GM18870 (cell line): ENCODE measurements around the gene IL36B.

ENCODE experiments used
- ATAC-seq: cut with Tn5 transposase; IDR thresholded peaks from one replicate; pipeline ENCODE4 v1.9.1; 2021; ENCODE audit warnings: moderate library complexity; ENCODE audit not compliant: unreplicated experiment

The IL36B gene

DNA sequence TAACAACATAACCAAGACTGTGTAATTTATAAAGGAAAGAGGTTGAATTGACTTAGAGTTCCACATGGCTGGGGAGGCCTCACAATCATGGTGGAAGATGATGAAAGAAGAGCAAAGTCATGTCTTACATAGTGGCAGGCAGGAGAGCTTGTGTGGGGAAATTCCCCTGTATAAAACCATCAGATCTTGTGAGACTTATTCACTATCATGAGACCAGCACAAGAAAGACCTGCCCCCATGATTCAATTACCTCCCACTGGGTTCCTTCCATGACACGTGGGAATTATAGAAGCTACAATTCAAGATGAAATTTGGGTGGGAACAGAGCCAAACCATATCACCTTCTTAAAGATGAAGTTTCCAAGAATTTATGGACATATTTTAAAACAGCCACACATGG is 3.9 kb upstream of the IL36B start:
- no peak for ATAC-seq

DNA sequence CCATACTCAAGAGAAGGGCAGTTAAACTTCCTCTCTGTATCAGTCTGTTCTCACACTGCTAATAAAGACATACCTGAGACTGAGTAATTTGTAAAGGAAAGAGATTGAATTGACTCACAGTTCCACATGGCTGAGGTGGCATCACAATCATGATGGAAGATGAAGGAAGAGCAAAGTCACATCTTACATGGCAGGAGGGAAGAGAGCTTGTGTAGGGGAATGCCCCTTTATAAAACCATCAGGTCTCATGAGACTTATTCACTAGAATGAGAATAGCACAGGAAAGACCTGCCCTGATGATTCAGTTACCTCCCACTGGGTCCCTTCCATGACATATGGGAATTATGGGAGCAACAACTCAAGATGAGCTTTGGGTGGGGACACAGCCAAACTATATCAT is 1.4 kb upstream of the IL36B start:
- no peak for ATAC-seq

DNA sequence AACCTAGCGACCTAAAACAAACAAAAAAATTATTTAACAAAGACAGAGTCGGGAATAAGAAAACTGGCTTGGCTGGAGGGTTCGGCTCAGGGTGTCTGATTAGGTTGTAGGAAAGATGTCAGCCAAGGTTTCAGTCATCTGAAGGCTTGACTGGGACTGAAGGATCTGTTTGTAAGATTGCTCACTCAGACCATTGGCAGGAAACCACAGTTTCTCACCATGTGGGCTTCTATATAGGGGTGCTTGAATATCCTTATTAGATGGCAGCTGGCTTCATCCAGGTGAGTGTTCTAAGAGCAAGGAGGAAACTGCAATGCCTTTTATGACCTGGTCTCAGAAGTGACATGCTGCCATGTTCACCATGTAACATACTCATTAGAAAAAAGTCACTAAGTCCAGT is 999 bp upstream of the IL36B start:
- ATAC-seq, result no peak

DNA sequence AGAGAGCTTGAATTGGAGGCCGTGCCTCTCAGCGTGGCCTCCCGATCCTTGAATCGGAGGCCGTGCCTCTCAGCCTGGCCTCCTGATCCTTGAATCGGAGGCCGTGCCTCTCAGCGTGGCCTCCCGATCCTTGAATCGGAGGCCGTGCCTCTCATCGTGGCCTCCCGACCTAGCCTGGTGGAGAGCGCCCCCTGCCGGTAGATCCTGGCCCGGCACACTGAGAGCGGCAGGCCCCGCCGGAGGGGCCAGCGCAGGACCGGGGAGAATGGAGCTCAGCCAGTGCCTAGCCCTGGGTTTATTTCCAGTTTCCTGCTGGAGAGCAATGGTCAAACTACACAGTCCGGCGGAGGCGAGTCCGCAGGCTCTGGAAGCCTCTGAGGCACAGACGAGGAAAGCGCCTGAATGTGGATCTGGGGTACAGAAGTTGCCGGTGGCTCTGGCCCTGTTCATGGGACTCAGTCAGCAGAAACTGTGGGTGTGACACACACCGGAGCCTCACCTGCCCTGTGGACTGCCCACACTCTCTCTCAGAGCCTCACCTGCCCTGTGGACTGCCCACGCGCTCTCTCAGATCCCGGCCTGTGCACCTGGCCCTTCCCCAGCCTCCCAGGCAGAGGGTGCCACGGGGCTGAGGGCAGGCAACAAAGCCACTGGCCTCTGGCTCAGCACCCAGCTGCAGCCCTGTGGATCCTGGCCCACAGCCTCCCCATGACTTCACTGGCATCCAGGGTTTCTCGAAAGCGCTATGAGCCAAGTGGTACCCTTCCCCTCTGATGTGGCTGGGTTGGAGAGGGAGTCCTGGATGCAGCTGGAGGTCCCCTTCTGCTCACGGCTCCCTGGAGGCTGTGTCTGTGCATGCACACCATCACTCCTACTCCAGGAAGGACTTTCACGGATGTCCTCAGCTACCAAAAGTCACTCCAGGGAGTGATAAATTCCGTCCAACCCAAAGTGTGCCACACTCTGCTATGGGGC is 1.5 kb downstream of the IL36B start:
- ATAC-seq, result no peak

DNA sequence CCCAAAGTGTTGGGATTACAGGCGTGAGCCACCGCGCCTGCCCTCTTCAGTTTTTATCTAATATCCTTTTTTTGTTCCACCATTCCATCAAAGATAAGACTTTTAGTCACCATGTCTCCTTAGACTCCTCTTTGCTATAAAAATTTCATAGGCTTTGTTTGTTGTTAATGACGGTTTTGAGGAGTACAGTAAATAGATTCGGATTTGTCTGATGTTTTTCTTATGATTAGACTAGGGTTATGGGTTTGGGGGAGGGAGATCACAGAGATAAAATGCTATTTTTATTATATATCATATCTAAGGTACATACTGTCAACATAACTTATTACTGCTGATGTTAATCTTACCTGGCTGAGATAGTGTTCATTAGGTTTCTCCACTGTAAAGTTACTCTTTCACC is 6.2 kb downstream of the IL36B start:
- no peak for ATAC-seq

DNA sequence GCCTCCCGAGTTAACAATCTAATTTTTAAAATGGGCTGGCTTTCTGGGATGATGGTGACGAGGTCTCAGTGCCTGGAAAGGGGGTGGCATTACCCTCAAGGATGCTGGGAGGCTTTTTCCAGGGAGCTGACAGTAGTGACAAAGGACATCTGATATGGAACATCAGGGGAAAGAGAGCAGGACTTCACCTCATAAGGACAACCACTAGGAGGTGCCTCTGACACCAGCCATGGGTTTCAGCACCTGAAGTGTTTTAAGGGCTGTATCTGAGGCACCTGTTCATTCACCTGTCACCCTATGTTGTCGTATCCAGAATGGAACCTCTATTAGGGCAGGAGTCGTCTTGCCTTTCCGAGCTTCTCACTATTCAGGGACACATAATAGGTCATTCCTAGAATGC is 10.8 kb downstream of the IL36B start:
- ATAC-seq, result no peak

DNA sequence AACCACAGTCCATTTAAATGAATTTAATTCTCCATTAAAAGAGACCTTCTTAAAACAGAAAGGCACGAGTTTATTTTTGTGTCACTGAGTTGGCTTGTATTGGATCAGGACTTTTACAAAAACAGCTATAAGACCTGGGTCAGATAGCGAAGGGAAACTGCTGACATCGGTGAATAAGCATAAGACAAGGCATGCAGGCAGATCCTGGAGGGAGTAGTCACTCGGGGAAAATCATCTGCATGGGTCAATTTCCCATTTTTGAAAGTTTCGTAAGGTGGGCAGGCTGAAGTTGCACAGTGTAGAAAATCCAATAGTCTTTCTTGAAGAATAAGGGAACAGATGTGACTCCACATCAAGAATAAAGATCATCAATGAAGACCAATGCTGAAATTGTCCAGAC is 12.9 kb downstream of the IL36B start:
- ATAC-seq, result no peak

DNA sequence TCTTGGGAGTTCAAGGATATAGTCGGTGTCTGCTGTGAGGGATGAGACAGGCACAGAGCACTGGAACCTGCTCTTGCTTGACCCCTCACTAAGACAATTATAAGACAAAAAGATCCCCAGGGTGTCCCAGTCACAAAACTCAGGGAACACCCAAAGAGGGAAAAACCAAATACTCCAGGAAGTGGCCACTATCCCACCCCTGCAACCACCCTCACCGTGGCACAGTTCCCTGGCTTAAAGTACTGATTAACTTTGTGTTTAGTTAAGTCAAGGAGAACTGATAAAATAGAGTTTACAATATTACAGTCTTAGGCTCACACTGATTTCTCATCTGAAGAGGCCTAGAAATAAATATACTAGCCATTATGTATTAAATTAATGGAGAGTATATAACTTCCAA is 13.5 kb downstream of the IL36B start:
- ATAC-seq, result no peak

DNA sequence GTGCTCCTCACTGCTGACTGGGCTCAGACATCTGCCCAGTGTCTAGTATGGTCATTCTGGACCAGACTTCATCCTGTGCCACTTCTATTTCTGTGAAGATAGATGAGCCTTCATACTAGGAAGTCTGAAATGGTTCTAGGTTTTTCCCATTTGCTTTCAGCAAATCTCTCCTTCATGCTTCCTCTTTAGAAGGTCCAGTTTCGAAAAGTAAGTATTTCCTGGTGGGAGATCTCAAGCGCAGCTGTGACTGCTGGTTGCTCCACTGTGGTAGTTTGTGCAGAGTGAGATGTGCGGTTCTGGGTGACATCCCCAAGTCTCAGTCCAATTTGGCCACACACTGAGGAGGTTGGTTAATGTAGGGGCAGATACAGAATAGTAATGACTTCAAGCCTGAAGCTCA is 14.4 kb downstream of the IL36B start:
- no peak for ATAC-seq

DNA sequence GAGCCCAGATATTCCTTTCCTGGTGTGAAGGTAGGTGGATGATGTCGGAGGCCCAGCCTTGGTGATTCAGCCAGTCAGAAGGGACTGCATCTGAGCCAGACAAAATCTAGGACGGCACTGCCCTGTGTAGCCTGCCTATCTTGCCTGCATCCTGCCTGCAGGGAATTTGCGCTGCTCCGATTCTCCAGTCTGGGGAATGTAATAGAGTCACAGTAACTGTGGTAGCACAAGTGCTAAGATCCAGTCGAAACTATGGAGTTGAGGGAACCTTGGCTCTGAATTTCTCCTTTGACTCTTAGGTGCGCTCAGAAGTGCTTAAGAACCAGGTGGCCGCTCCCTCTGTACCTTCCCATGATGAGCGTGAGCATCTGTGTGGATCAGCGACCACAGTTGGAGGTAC is 15.9 kb downstream of the IL36B start:
- no peak for ATAC-seq

DNA sequence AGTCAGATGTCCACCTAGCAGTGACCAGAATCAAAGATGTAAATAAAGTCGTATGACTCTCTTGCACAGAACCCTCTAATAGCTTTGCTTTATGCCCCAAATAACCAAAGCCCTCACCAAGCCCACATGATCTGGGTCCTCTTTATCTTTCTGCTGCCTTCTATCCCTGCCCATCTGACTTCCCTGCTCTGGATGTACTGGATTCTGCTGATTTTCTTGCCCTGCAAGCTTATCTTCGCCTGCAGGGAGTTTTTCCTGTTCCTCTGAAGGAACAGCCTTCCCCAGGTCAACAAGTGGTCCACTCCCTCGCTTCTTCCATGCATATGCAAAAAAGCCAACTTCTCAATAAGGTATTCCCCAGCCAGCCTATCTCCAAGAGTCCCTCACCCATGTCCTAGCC is 18.7 kb downstream of the IL36B start:
- no peak for ATAC-seq

DNA sequence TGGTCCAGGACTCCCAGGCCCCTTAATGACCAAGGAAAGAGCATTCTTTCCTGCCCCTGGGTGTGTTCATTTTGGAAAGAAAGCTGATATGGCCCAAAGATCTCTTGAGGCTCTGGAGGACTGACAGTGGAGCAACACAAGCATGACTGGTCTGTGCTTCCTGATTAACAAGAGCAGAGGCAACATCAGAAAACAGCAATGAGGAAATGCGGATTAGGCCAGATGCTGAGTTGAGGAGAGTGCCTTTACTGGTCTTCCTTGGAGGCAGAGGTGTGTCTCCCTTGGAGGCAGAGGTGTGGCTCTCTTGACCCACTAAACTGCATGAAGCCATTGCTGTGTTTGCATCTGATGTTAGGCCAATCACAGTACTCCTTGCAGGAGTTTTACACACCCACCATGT is 19.9 kb downstream of the IL36B start:
- no peak for ATAC-seq

DNA sequence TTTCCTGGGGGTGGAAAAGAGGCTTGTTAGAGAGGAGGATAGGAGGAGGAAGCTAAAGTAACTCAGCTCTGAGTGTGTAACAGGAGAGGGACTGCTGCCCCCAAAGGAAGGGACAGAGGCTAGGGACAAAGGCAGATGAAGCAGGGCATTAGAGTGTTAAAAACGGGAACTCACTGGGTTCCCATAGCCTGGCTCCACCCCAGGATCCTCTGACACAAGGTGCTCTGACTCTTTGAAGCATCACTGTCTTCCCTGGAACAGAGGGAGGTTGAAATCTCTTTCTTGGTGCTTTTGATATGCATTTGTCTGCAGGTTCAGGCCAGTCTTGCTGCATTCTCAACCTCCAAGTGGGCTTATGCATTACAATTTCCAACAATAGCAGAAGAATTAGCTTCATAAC is 24.6 kb downstream of the IL36B start:
- no peak for ATAC-seq

DNA sequence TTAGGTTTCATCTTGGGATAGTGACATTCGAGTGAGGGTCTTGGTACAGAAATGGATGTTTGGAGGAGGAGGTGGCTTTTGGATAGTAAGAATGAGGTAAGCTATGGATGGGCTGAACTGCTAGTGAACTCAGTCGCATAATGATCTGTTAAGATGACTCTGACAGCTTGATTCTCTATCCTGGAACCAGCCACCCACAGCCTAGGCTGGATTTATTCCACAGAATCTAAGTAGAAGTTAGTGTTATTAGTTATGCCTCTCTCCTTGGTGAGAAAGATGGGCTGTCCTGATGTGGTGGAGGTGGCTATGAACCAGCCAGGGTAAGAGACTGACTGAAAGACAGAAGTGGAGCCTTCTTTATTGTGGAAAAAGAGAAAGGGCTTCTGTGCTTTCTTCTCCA is 25.0 kb downstream of the IL36B start:
- no peak for ATAC-seq

DNA sequence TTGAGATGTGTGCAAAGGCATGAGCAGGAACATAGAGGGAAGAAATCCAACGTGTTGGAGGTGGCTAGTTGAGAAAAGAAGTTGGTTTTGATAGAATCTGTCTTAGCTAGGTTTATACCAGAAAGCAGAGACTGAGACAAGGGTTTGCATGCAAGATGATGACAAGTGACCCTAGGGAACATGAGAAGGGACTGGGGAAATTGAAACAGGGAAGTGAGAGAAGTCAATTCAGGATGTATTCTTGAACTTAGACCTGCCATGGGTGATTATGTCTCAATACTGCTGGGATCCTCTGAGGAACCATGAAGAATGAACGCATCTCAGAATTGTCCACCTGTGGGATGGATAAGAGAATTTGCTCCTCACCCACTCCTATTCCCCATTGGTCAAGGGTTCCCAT is 26.9 kb downstream of the IL36B start:
- ATAC-seq, result no peak

DNA sequence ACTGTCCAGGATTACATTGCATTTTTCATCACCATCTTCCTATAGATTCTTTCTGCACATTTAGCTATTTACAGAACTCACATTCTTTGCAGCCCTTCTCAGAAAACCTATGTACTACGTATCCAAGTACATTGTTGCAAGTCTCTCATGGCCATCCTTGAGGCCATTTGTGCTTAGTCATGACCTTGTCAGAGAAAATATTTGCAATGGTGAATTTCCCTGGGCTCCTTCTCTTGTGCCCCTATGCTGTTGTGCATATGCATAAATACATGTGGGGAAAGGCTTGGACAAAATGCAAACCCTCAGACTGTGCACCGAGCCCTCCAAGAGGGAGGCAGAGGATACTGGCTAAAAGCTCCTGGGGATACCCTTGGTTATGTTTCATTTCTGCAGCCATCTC is 27.9 kb downstream of the IL36B start:
- ATAC-seq, result no peak

DNA sequence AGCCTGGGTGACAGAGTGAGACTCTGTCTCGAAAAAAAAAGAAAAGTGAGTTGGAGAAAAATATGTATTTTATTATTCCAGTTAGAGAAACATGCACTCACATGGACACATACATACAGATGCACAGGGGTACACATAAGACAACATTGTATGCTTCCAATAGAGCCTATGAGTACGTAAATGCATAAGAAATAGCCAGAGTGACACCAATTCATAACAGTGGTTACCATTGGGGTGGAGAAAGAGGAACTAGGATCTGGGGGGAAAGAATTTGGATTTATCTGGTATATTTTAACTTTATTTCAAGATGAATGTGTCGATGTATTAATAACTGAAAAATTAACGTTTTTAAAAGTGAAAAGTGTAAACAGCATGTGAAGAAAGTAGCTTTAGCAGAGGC is 31.4 kb downstream of the IL36B start:
- no peak for ATAC-seq

DNA sequence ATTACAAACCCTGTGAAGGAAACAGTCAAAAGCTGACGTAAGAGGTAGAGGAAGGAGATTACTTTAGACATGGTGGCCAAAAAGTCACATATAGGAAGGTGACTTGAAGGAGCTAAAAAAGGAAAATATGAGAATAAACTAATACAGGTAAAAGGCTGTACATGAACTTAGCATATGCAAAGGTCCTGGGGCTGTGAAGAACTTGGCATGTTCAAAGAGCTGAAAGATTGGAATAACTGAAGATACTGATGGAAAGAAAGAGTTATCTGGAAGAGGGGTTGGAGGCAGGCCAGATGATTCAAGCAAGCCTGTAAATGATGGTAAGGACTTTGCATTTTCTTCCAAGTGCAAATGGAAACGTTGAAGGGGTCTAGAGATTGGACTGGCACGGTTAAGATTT is 34.2 kb downstream of the IL36B start:
- no peak for ATAC-seq

DNA sequence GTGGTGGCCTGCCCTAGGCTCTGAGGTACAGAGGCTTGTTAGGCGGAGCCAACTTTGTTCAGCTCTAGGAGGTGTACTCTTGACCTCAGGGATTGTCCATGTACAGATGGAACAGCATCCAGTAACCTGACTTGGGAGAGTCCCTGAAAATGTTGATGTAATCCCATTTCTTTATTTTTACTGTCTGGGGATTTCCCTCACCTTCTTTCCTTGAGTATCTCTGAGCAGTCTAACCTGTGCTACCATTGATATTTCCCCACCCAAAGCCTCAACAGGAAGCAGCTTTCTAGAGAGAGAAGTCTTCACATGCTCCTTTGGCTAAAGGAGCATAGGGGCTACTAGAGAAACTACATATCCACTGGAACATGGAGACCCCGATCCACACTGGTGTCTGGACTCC is 37.0 kb downstream of the IL36B start:
- ATAC-seq, result no peak

DNA sequence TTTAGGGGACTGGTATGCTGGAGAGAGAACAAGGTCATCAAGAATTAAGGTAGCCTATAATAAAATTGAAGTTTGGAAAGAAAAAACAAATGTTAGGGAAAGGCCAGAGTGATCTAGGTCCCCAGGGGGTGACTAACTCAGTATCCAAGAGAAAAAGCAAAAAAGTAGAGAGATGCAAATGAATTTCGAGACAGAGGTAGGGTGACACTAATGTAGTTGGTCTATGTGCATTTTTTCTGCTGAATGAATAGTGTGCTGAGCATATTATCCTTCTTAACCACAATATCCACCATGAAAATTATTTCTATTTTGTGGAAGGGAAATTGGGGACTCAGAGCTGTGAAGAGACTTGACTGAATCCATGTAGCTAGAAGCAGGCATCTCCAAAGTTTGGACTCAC is 37.6 kb downstream of the IL36B start:
- no peak for ATAC-seq

DNA sequence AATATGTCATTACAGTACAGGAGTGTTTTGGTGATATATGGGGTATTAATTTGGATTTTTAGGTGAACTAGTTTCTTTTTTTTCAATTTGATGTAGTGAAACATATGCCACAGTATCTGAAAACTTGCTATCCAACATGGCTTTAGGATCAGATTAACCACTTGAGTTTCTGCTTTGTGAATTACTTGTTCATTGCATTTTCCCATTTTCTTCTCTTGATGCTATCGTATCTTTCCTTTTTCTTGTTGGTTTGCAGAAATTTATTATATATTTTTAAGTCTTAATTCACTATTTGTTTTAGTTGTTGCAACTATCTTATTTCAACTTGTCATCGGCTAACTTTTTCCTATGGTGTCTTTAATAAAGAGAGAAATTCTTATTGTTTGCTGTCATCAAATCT is 38.6 kb downstream of the IL36B start:
- ATAC-seq, result no peak

DNA sequence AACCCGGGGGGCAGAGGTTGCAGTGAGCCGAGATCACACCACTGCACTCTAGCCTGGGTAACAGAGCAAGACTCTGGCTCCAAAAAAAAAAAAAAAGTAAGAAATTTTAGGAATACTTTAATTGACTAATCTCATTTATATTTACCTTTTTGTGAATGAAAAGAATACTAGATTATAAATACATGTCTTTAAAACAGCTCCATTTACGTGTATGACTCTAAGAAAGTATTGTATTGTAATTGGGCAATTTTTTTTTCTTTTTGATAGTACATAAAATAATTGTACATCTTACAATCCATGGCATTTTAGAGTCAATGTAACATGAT is 39.4 kb downstream of the IL36B start:
- ATAC-seq, result no peak
